ENCODE results near the gene YTHDF1.

The YTHDF1 gene

GRCh38 chr20:63165356-63166192 is 50.4 kb downstream of the YTHDF1 start:
- Histone ChIP-seq H3K36me3 (ENCODE audit: control insufficient read depth in 2 of 2, insufficient read depth in 1 of 2, low read length in 2 of 2) (no peaks in the 10 kb centered on the region), H3K4me1 (ENCODE audit: control insufficient read depth, insufficient read depth, low read length) (no peaks in the 10 kb centered on the region), H3K9me3 (ENCODE audit: control insufficient read depth, insufficient read depth, low read depth, low read length) (no peaks in the 10 kb centered on the region), H3K27ac (ENCODE audit: extremely low read depth, low read depth, low read length) (no peak overlapping the region), H3K4me3 (ENCODE audit: low read depth, low read length) (no peak overlapping the region)
- TF ChIP-seq ZNF48 (tag by site-specific recombination; IDR thresholded peaks at IDR 0.05) (no peak), GLIS2 (tag by site-specific recombination; IDR thresholded peaks at IDR 0.05) (0 out of 2 replicates have a peak, but pooled peaks have one; percentile 11), OVOL3 (tag by site-specific recombination; IDR thresholded peaks at IDR 0.05) (no peak)
- CTCF ChIA-PET: interaction anchor here (0.6 kb wide), 2 partner anchors 12 to 271 kb away, joined by 3 to 4 read pairs; no protein-coding TSS in a partner anchor
- POLR2A ChIA-PET: no interaction called here

- no peaks in the 10 kb centered on the region for H3K4me1 ChIP-seq (ENCODE audit: control insufficient read depth, insufficient read depth, low read length)
- no peak overlapping the region for H3K27ac ChIP-seq (ENCODE audit: extremely low read depth, low read depth, low read length)
- ChIA-PET POLR2A (no interaction called here), CTCF (interaction anchor here (0.6 kb wide), 1 partner anchor 270 kb away, joined by 4 read pairs; no protein-coding TSS in a partner anchor)
- no peaks in the 10 kb centered on the region for H3K9me3 ChIP-seq (ENCODE audit: control insufficient read depth, insufficient read depth, low read depth, low read length)
- no peak overlapping the region for H3K4me3 ChIP-seq (ENCODE audit: low read depth, low read length)
- H3K36me3 ChIP-seq (ENCODE audit: control insufficient read depth in 2 of 2, insufficient read depth in 1 of 2, low read length in 2 of 2): no peaks in the 10 kb centered on the region
- TF ChIP-seq ZNF2 (tag by site-specific recombination; IDR thresholded peaks at IDR 0.05) (no peak), ZNF426 (tag by site-specific recombination; IDR thresholded peaks at IDR 0.05) (no peak), ZNF830 (tag by site-specific recombination; IDR thresholded peaks at IDR 0.05; ENCODE audit: low read depth) (no peak), ZNF747 (tag by site-specific recombination; IDR thresholded peaks at IDR 0.05) (no peak), ZNF211 (tag by site-specific recombination; IDR thresholded peaks at IDR 0.05; ENCODE audit: low read depth) (no peak), SP7 (tag by site-specific recombination; IDR thresholded peaks at IDR 0.05) (no peak), ZBTB49 (tag by site-specific recombination; IDR thresholded peaks at IDR 0.05; ENCODE audit: low read depth) (no peak)
Observed at GRCh38 chr20:63164484-63165355, 51.2 kb downstream of the YTHDF1 start.

GRCh38 chr20:63163596-63164483 is 52.1 kb downstream of the YTHDF1 start:
- Histone ChIP-seq H3K4me3 (ENCODE audit: low read depth, low read length) (no peak overlapping the region), H3K4me1 (ENCODE audit: control insufficient read depth, insufficient read depth, low read length) (no peaks in the 10 kb centered on the region), H3K9me3 (ENCODE audit: control insufficient read depth, insufficient read depth, low read depth, low read length) (no peaks in the 10 kb centered on the region), H3K36me3 (ENCODE audit: control insufficient read depth in 2 of 2, insufficient read depth in 1 of 2, low read length in 2 of 2) (no peaks in the 10 kb centered on the region), H3K27ac (ENCODE audit: extremely low read depth, low read depth, low read length) (no peak overlapping the region)
- ChIA-PET CTCF (no interaction called here), POLR2A (no interaction called here)
- peak; percentile 66; the same call in 1 of the 2 replicates for TF ChIP-seq MYNN (tag by site-specific recombination; IDR thresholded peaks at IDR 0.05; ENCODE audit: borderline replicate concordance)
- peak; percentile 22; the same call in 1 of the 2 replicates for TF ChIP-seq SP2 (tag by site-specific recombination; IDR thresholded peaks at IDR 0.05)
- TF ChIP-seq ZNF777 (tag by site-specific recombination; IDR thresholded peaks at IDR 0.05; ENCODE audit: borderline replicate concordance): no peak
